GM23338 (cell line): Measurements from ENCODE around the gene RNF130. TPM values are rescaled to one million over a fixed set of nuclear protein-coding genes. Genes with fewer than 3 reads are reported as not detected.

Experiments
- ATAC-seq: fragments of 200-7000 bp; cut with Tn5 transposase; 3 replicates; pipeline ENCODE4 v1.9.1; 2020
- DNase-seq: peaks from one replicate; pipeline ENCODE4 v3.0.0-alpha.2; 2015; ENCODE audit warnings: low spot score
- H2AFZ ChIP-seq: fragments of 200-600 bp; sonication (generic); 2 replicates; pipeline ENCODE4 v1.8.0; 2016; ENCODE audit warnings: antibody characterized with exemption, mild to moderate bottlenecking, moderate library complexity
- H3F3A ChIP-seq: fragments of 200-600 bp; sonication (generic); replicated peaks from 2 replicates; pipeline ENCODE4 v1.8.0; 2017; ENCODE audit warnings: antibody characterized with exemption, mixed run types, low read depth
- H3K27ac ChIP-seq: fragments of 200-600 bp; sonication (generic); 2 replicates; pipeline ENCODE4 v1.6.1; 2016; ENCODE audit warnings: low read depth
- H3K27me3 ChIP-seq: fragments of 200-600 bp; sonication (generic); 2 replicates; pipeline ENCODE4 v1.8.0; 2016; ENCODE audit warnings: mild to moderate bottlenecking, mixed run types, moderate library complexity; ENCODE audit not compliant: insufficient read depth
- H3K36me3 ChIP-seq: fragments of 200-600 bp; sonication (generic); 2 replicates; pipeline ENCODE4 v1.8.0; 2016; ENCODE audit warnings: mild to moderate bottlenecking; ENCODE audit not compliant: insufficient read depth
- H3K4me1 ChIP-seq: fragments of 200-600 bp; sonication (generic); 2 replicates; pipeline ENCODE4 v1.8.0; 2016; ENCODE audit warnings: mild to moderate bottlenecking, moderate library complexity; ENCODE audit not compliant: insufficient read depth
- H3K4me2 ChIP-seq: fragments of 200-600 bp; sonication (generic); 2 replicates; pipeline ENCODE4 v1.7.1; 2017; ENCODE audit warnings: mixed run types
- H3K4me3 ChIP-seq: fragments of 200-600 bp; sonication (generic); 2 replicates; pipeline ENCODE4 v1.6.1; 2016; ENCODE audit warnings: mixed run types
- H3K79me2 ChIP-seq: fragments of 200-600 bp; sonication (generic); replicated peaks from 2 replicates; pipeline ENCODE4 v1.8.0; 2017; ENCODE audit warnings: mild to moderate bottlenecking; ENCODE audit not compliant: insufficient read depth
- H3K9me2 ChIP-seq: fragments of 200-600 bp; sonication (generic); 2 replicates; pipeline ENCODE4 v1.8.0; 2017; ENCODE audit not compliant: insufficient read depth
- H4K20me1 ChIP-seq: fragments of 200-600 bp; sonication (generic); replicated peaks from 2 replicates; pipeline ENCODE4 v1.8.0; 2017; ENCODE audit warnings: mild to moderate bottlenecking; ENCODE audit not compliant: insufficient read depth
- H3K27ac Mint-ChIP-seq: 2 replicates; pipeline ENCODE4 v1.8.0; 2020; ENCODE audit warnings: inconsistent platforms, mild to moderate bottlenecking, moderate library complexity, mixed read lengths
- H3K27me3 Mint-ChIP-seq: 3 replicates; pipeline ENCODE4 v1.8.0; 2022; ENCODE audit warnings: low read depth, mild to moderate bottlenecking, moderate library complexity, mixed read lengths, inconsistent platforms; ENCODE audit not compliant: insufficient read depth, poor library complexity
- H3K36me3 Mint-ChIP-seq: 3 replicates; pipeline ENCODE4 v1.8.0; 2021; ENCODE audit warnings: low read depth, mild to moderate bottlenecking, inconsistent platforms, moderate library complexity, mixed read lengths
- H3K4me1 Mint-ChIP-seq: 3 replicates; pipeline ENCODE4 v1.8.0; 2020; ENCODE audit warnings: mild to moderate bottlenecking, inconsistent platforms, mixed read lengths
- H3K4me3 Mint-ChIP-seq: 3 replicates; pipeline ENCODE4 v1.8.0; 2021; ENCODE audit warnings: moderate library complexity, mild to moderate bottlenecking, inconsistent platforms, mixed read lengths
- H3K9me3 Mint-ChIP-seq: 3 replicates; pipeline ENCODE4 v1.8.0; 2020; ENCODE audit warnings: moderate library complexity, mild to moderate bottlenecking, inconsistent platforms, mixed read lengths
- CREB1 ChIP-seq: fragments of 250-450 bp; sonication (Bioruptor Pico); IDR thresholded peaks from 2 replicates; pipeline ENCODE4 v1.5.0; 2020; ENCODE audit warnings: low read depth, mild to moderate bottlenecking, moderate library complexity
- ETS1 ChIP-seq: IDR thresholded peaks from 2 replicates; pipeline ENCODE4 v1.6.1; 2016; ENCODE audit warnings: antibody characterized with exemption
- JUNB ChIP-seq: IDR thresholded peaks from one replicate; pipeline ENCODE4 v1.6.1; 2016; ENCODE audit warnings: antibody characterized with exemption; ENCODE audit not compliant: unreplicated experiment
- NANOG ChIP-seq: IDR thresholded peaks from 2 replicates; pipeline ENCODE4 v1.6.1; 2016; ENCODE audit warnings: antibody characterized with exemption, borderline replicate concordance
- POLR2AphosphoS5 ChIP-seq: IDR thresholded peaks from 2 replicates; pipeline ENCODE4 v1.6.1; 2016; ENCODE audit warnings: antibody characterized with exemption, low read depth
- ZNF462 ChIP-seq: fragments of 250-450 bp; sonication (Bioruptor Pico); IDR thresholded peaks from 2 replicates; pipeline ENCODE4 v1.5.0; 2020; ENCODE audit warnings: mild to moderate bottlenecking, moderate library complexity
- polyA plus RNA-seq: library from polyadenylated mRNA; unstranded; fragments of >200 nt; fragmentation: Nextera tagmentation; extraction: Ambion mirVana; gene quantifications from 2 replicates; pipeline ENCODE4 v1.2.1, GENCODE V29; 2016
- total RNA-seq: library from RNA; depleted of rRNA; stranded (reverse); fragments of >200 nt; shearing (Covaris generic); gene quantifications from 2 replicates; pipeline ENCODE4 v1.2.3, GENCODE V29; 2014

Gene RNF130
- total and polyA plus RNA-seq, 2 experiments from 2014 or later, result 60.1 to 97.3 TPM

DNA sequence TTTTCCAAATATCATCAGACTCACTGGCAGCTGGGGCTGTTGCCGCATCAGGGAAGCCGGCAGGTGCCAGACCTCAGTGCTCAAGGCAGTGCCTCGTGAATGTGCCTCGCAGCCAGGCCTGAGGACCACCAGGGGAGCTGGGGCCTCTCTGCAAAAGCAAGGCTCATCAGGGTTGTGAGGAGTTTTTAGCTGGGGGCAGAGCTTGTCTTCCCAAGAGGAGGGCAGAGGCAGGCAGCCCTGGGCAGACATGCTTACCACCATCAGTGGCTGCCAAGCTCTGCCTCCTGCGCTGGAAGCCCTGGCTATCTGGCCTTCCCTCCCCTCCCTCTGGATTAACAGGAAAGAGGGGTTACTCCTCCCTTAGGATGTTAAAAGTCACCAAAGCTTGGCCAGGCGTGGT is 155.0 kb downstream of the RNF130 start (continued):
- TF ChIP-seq ZNF462 (no peak), JUNB (no peak), CREB1 (CRISPR knock-in tag) (no peak), NANOG (no peak)

DNA sequence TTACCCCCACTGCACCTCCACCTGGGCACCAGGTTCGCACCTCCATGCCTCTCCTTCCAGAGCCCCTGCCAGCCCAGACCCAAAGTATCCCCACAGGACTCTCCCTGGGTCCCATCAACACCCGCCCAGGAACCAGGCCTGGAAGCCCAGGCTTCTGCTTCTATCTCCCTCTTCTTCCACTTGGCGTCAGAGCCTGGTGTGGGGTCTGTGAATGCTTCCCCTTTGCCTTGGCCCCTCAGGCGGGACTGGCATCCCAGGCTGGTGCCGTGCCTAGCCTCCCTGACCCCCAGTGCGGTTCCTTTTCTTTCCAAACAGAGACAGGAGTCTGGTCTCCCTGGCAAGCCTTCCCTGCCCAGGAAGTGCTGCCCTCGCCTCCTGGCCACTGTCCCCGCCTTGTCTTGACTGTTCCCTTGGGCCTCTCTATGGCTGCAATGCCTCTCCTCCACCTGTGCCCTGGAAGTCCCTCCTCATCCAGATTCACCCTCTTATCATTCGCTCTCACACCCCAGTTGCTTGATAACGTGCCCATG is 156.1 kb downstream of the RNF130 start:
- Histone ChIP-seq H3F3A (no peaks in the 10 kb centered on the region), H3K9me2 (no peaks in the 10 kb centered on the region), H3K4me1 (peaks cover 6% of the 10 kb centered on the region), H2AFZ (no peak overlapping the region), H4K20me1 (no peaks in the 10 kb centered on the region), H3K27me3 (no peaks in the 10 kb centered on the region), H3K27ac (no peak overlapping the region), H3K36me3 (no peaks in the 10 kb centered on the region), H3K4me2 (no peak overlapping the region), H3K4me3 (no peak overlapping the region), H3K79me2 (no peaks in the 10 kb centered on the region)
- ATAC-seq (no peak), DNase-seq (no peak)
- Mint-ChIP-seq H3K9me3 (no peaks in the 10 kb centered on the region; the same call in 2 of the 3 replicates), H3K4me3 (no peak overlapping the region), H3K27me3 (peaks cover 15% of the 10 kb centered on the region), H3K27ac (no peak overlapping the region), H3K36me3 (no peaks in the 10 kb centered on the region), H3K4me1 (peaks cover 34% of the 10 kb centered on the region)
- TF ChIP-seq CREB1 (CRISPR knock-in tag) (no peak), POLR2AphosphoS5 (no peak), ETS1 (no peak), ZNF462 (no peak)
